Smooth muscle cell (in vitro differentiated cells): ENCODE data around the gene ACKR4. TPM values are rescaled to one million over a fixed set of nuclear protein-coding genes. Genes with fewer than 3 reads are reported as not detected.

Source experiments
- DNase-seq: peaks from one replicate; lab custom pipeline; 2025; ENCODE audit not compliant: unreplicated experiment; lab: John Stamatoyannopoulos, UW
- H2AFZ ChIP-seq: fragments of 200-600 bp; sonication (generic); 2 replicates; pipeline ENCODE4 v1.6.0; 2016; ENCODE audit warnings: antibody characterized with exemption, low read depth, mild to moderate bottlenecking
- H3F3A ChIP-seq: fragments of 200-600 bp; sonication (generic); 2 replicates; pipeline ENCODE4 v1.6.0; 2017; ENCODE audit warnings: antibody characterized with exemption, low read depth
- H3K27ac ChIP-seq: fragments of 200-600 bp; sonication (generic); 2 replicates; pipeline ENCODE4 v1.5.1; 2016; ENCODE audit warnings: low read depth, mild to moderate bottlenecking
- H3K27me3 ChIP-seq: fragments of 200-600 bp; sonication (generic); 2 replicates; pipeline ENCODE4 v1.6.1; 2016; ENCODE audit warnings: low read depth, mild to moderate bottlenecking
- H3K36me3 ChIP-seq: fragments of 200-600 bp; sonication (generic); 2 replicates; pipeline ENCODE4 v1.5.1; 2016; ENCODE audit warnings: low read depth
- H3K4me1 ChIP-seq: fragments of 200-600 bp; sonication (generic); 2 replicates; pipeline ENCODE4 v1.5.1; 2016; ENCODE audit warnings: low read depth
- H3K4me2 ChIP-seq: fragments of 200-600 bp; sonication (generic); 2 replicates; pipeline ENCODE4 v1.6.0; 2016; ENCODE audit warnings: mild to moderate bottlenecking
- H3K4me3 ChIP-seq: fragments of 200-600 bp; sonication (generic); 2 replicates; pipeline ENCODE4 v1.5.1; 2016; ENCODE audit warnings: mild to moderate bottlenecking
- H3K79me2 ChIP-seq: fragments of 200-600 bp; sonication (generic); 2 replicates; pipeline ENCODE4 v1.6.0; 2016; ENCODE audit warnings: low read depth, mild to moderate bottlenecking
- H3K9ac ChIP-seq: fragments of 200-600 bp; sonication (generic); 2 replicates; pipeline ENCODE4 v1.6.0; 2016; ENCODE audit warnings: low read depth
- H3K9me3 ChIP-seq: fragments of 200-600 bp; sonication (generic); replicated peaks from 2 replicates; pipeline ENCODE4 v1.5.1; 2016; ENCODE audit warnings: low read depth
- H4K20me1 ChIP-seq: fragments of 200-600 bp; sonication (generic); 2 replicates; pipeline ENCODE4 v1.6.0; 2016; ENCODE audit warnings: low read depth
- CTCF ChIP-seq: fragments of 200-600 bp; sonication (generic); IDR thresholded peaks from 2 replicates; pipeline ENCODE4 v1.5.1; 2017; ENCODE audit warnings: borderline replicate concordance, mild to moderate bottlenecking, antibody characterized with exemption; ENCODE audit not compliant: insufficient read depth, poor library complexity, severe bottlenecking
- WGBS: methylation state at CpG from one replicate; pipeline ENCODE4 v1.1.7; 2016; ENCODE audit warnings: low lambda C conversion rate; 5-methylcytosine and 5-hydroxymethylcytosine counted together
- polyA plus RNA-seq: library from polyadenylated mRNA; unstranded; fragments of >200 nt; fragmentation: Nextera tagmentation; extraction: Ambion mirVana; gene quantifications from 2 replicates; pipeline ENCODE4 v1.2.1, GENCODE V29; 2016
- total RNA-seq: library from RNA; depleted of rRNA; stranded (reverse); fragments of >200 nt; gene quantifications from 2 replicates; pipeline ENCODE4 v1.2.3, GENCODE V29; 2014

ACKR4 gene
- total and polyA plus RNA-seq, 2 experiments from 2014 or later, result not detected

DNA sequence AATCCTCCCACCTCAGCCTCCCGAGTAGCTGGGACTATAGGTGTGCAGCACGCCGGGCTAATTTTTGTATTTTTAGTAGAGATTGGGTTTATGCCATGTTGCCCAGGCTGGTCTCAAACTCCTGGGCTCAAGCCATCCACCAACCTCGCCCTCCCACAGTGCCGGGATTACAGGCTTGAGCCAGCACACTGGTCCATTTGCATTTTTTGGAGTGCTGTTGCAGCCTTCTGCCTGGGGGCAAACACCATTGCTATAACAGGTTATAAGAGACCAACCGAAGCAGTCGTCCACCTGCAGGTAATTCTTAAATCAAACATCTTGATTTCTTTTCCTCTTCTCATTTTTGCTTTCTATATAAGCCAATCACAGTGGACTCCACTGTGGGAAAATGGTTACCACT, 27.7 kb downstream of the ACKR4 start:
- peaks cover 18% of the 10 kb centered on the region for H3K36me3 ChIP-seq
- no peak overlapping the region for H3K9ac ChIP-seq
- H4K20me1 ChIP-seq, result no peaks in the 10 kb centered on the region
- H2AFZ ChIP-seq, result no peak overlapping the region
- WGBS, result 90% methylated on average over 7 of the region's 7 CpGs
- peaks cover 7% of the 10 kb centered on the region for H3K9me3 ChIP-seq
- DNase-seq, result no peak
- H3K27me3 ChIP-seq, result no peaks in the 10 kb centered on the region
- H3F3A ChIP-seq, result peaks cover 4% of the 10 kb centered on the region
- no peak overlapping the region for H3K4me2 ChIP-seq
- no peaks in the 10 kb centered on the region for H3K4me1 ChIP-seq
- no peak overlapping the region for H3K4me3 ChIP-seq
- H3K79me2 ChIP-seq, result no peaks in the 10 kb centered on the region
- TF ChIP-seq CTCF, result no peak
- H3K27ac ChIP-seq, result no peak overlapping the region

GRCh38 chr3:132625613-132626012, 28.5 kb downstream of the ACKR4 start:
- Histone ChIP-seq H3K4me2 (no peak overlapping the region), H3K4me3 (no peak overlapping the region), H4K20me1 (no peaks in the 10 kb centered on the region), H3K79me2 (no peaks in the 10 kb centered on the region), H3F3A (no peaks in the 10 kb centered on the region), H3K27ac (no peak overlapping the region), H3K9ac (no peak overlapping the region), H3K9me3 (peaks cover 7% of the 10 kb centered on the region), H3K27me3 (no peaks in the 10 kb centered on the region), H3K36me3 (peaks cover 14% of the 10 kb centered on the region), H2AFZ (no peak overlapping the region), H3K4me1 (no peaks in the 10 kb centered on the region)
- no peak for TF ChIP-seq CTCF
- DNase-seq, result no peak
- 92% methylated on average over 1 of the region's 1 CpG for WGBS

GRCh38 chr3:132626955-132627354, 29.9 kb downstream of the ACKR4 start:
- no peaks in the 10 kb centered on the region for H3K27me3 ChIP-seq
- no peaks in the 10 kb centered on the region for H3K9me3 ChIP-seq
- peaks cover 8% of the 10 kb centered on the region for H3F3A ChIP-seq
- H4K20me1 ChIP-seq, result no peaks in the 10 kb centered on the region
- no peak overlapping the region for H3K4me3 ChIP-seq
- H3K36me3 ChIP-seq, result peaks cover 4% of the 10 kb centered on the region
- no peak overlapping the region for H2AFZ ChIP-seq
- H3K79me2 ChIP-seq, result no peaks in the 10 kb centered on the region
- no peaks in the 10 kb centered on the region for H3K4me1 ChIP-seq
- 90% methylated on average over 6 of the region's 6 CpGs for WGBS
- DNase-seq, result no peak
- TF ChIP-seq CTCF, result no peak
- H3K9ac ChIP-seq, result no peak overlapping the region
- no peak overlapping the region for H3K4me2 ChIP-seq
- H3K27ac ChIP-seq, result no peak overlapping the region

DNA sequence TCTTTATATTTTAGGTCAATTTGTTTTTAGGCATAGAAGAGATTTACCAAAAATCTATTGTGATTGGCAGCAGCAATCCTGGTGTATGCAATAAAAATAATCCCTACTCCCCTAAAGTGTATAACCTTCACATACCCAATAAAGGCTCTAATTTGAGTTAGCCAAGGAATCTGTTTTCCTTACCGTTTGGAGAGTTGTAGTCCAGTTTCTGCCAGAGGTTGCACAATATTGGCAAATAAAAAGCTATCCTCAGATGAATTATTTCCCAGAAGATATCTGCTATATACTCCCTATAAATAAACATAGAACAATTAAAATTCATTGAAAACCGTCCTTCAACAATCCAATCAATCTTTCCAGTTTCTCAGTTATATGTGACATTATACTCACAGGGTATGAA, 31.1 kb downstream of the ACKR4 start:
- no peaks in the 10 kb centered on the region for H3K27me3 ChIP-seq
- no peak overlapping the region for H3K4me3 ChIP-seq
- no peak overlapping the region for H3K27ac ChIP-seq
- 89% methylated on average over 2 of the region's 2 CpGs for WGBS
- no peaks in the 10 kb centered on the region for H3K4me1 ChIP-seq
- DNase-seq, result no peak
- no peak overlapping the region for H2AFZ ChIP-seq
- no peak for TF ChIP-seq CTCF
- no peak overlapping the region for H3K9ac ChIP-seq
- peaks cover 8% of the 10 kb centered on the region for H3F3A ChIP-seq
- H4K20me1 ChIP-seq, result no peaks in the 10 kb centered on the region
- H3K36me3 ChIP-seq, result peaks cover 4% of the 10 kb centered on the region
- H3K9me3 ChIP-seq, result no peaks in the 10 kb centered on the region
- no peak overlapping the region for H3K4me2 ChIP-seq
- no peaks in the 10 kb centered on the region for H3K79me2 ChIP-seq
